Vagina (tissue), 2 donors: ENCODE data around the gene WDR26.

ENCODE experiments used
- POLR2A ChIP-seq, 2 donors: fragments of 450-650 bp; IDR thresholded peaks; one replicate each; pipeline ENCODE4 v1.6.1; 2017; ENCODE audit warnings: antibody characterized with exemption in 2 of 2, mild to moderate bottlenecking in 2 of 2, moderate library complexity in 2 of 2
- POLR2AphosphoS5 ChIP-seq, 2 donors: sonication (generic); formaldehyde crosslinking; IDR thresholded peaks; one replicate each; pipeline ENCODE4 v1.9.0; 2017; ENCODE audit warnings: antibody characterized with exemption in 2 of 2, mild to moderate bottlenecking in 2 of 2, low read depth in 1 of 2; ENCODE audit not compliant: insufficient read depth in 1 of 2
- TF ChIP-seq, protein P1 (sequence below), 3 experiments: fragments of 450-650 bp in 2 of 3; fragments of 200-600 bp in 1 of 3; sonication (generic) in 1 of 3; IDR thresholded peaks; one replicate each; pipeline ENCODE4 v1.5.1; 2017 to 2019; ENCODE audit warnings: antibody characterized with exemption in 3 of 3, mild to moderate bottlenecking in 2 of 3, moderate library complexity in 2 of 3

DNA sequence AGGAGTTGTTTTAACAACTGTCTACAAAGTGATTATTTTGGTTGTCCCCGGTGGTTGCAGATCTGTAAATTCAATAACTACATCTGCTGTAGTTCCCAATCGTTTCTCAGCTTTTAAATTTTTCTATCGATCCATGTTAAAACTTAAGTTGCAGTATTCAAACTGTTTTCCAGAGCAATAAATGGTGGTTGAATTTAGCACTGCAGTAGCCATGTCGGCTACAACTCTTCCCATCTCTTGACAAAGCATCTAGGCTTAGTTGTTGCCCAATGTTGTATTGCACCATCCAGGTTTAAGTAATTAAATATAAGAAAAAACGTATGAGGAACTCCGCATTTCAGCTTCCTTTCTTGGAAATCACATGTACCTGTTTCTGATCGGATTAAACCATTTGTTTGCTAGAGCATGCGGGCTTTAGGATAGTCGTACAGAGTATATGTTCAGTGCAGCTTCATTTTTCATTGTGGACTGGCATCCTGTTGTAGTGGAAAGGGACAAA, 76.9 kb downstream of the WDR26 start:
- TF ChIP-seq, protein P1, sequence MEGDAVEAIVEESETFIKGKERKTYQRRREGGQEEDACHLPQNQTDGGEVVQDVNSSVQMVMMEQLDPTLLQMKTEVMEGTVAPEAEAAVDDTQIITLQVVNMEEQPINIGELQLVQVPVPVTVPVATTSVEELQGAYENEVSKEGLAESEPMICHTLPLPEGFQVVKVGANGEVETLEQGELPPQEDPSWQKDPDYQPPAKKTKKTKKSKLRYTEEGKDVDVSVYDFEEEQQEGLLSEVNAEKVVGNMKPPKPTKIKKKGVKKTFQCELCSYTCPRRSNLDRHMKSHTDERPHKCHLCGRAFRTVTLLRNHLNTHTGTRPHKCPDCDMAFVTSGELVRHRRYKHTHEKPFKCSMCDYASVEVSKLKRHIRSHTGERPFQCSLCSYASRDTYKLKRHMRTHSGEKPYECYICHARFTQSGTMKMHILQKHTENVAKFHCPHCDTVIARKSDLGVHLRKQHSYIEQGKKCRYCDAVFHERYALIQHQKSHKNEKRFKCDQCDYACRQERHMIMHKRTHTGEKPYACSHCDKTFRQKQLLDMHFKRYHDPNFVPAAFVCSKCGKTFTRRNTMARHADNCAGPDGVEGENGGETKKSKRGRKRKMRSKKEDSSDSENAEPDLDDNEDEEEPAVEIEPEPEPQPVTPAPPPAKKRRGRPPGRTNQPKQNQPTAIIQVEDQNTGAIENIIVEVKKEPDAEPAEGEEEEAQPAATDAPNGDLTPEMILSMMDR (IDR thresholded peaks at IDR 0.05), result no peak
- TF ChIP-seq POLR2AphosphoS5 (IDR thresholded peaks at IDR 0.05; ENCODE audit: insufficient read depth in 1 of 2, low read depth in 1 of 2), result no peak
- TF ChIP-seq POLR2A (IDR thresholded peaks at IDR 0.05), result no peak
